ENCODE data around the gene KLF7.

KLF7 gene

DNA sequence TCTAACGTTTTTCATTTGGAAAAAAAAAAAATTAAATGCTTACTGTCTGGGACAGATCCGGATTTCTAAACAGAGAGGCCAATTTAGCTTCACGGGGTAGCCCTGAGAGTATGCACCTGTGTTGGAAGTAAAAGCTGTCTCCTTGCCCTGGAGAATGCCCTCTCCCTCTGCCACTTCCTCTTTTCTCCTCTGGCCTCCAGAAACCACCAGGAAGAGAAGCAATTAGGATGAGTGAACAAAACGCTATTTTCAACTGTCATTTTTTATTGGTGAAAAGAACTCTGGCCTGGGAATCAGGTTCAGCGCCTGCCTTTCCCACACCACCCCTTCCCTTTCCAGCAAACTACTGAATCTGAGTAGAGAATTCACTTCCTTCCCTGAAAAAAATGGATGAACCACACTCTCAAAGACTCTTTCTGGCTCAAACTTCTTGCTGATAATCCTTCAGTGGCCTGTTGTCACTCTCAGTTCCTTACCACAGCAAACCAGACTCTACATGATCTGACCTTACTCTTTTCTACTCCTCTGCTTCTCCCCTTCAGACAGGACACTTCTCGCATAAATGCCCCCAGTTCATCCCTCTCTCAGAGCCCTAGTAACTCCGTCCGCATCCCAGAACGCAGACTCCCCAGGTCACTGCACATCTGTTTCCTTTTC, 29.8 kb downstream of the KLF7 start:
- intact Hi-C loops (cut with micrococcal nuclease), result no loop called here
- Mint-ChIP-seq H3K27me3 (no peaks in the 10 kb centered on the region), H3K9me3 (no peaks in the 10 kb centered on the region), H3K4me3 (peak overlapping the region; percentile 18), H3K27ac (peak overlapping the region; percentile 82), H3K4me1 (ENCODE audit: low read depth) (peaks cover 77% of the 10 kb centered on the region), H3K36me3 (ENCODE audit: low read depth) (peaks cover 5% of the 10 kb centered on the region)

GRCh38 chr2:207135340-207135739, 30.4 kb downstream of the KLF7 start:
- Mint-ChIP-seq H3K4me1 (ENCODE audit: low read depth) (peaks cover 73% of the 10 kb centered on the region), H3K4me3 (no peak overlapping the region), H3K9me3 (peaks cover under 1% of the 10 kb centered on the region), H3K36me3 (ENCODE audit: low read depth) (peaks cover 5% of the 10 kb centered on the region), H3K27me3 (no peaks in the 10 kb centered on the region), H3K27ac (peak overlapping the region; percentile 82)
- intact Hi-C loops (cut with micrococcal nuclease), result no loop called here

- Mint-ChIP-seq H3K36me3 (ENCODE audit: low read depth) (peaks cover 10% of the 10 kb centered on the region), H3K4me1 (ENCODE audit: low read depth) (peaks cover 77% of the 10 kb centered on the region), H3K27ac (no peak overlapping the region), H3K9me3 (peaks cover 8% of the 10 kb centered on the region), H3K4me3 (no peak overlapping the region), H3K27me3 (no peaks in the 10 kb centered on the region)
- intact Hi-C loops (cut with micrococcal nuclease), result no loop called here
Observed at GRCh38 chr2:207133820-207134519, 31.8 kb downstream of the KLF7 start.

- Mint-ChIP-seq H3K4me1 (ENCODE audit: low read depth) (peaks cover 80% of the 10 kb centered on the region), H3K36me3 (ENCODE audit: low read depth) (peaks cover 7% of the 10 kb centered on the region), H3K4me3 (no peak overlapping the region), H3K27me3 (no peaks in the 10 kb centered on the region), H3K9me3 (peaks cover 8% of the 10 kb centered on the region), H3K27ac (no peak overlapping the region)
- intact Hi-C loops (cut with micrococcal nuclease), result no loop called here
Observed at GRCh38 chr2:207133458-207133819, 32.3 kb downstream of the KLF7 start.

- Mint-ChIP-seq H3K36me3 (ENCODE audit: low read depth) (peaks cover 7% of the 10 kb centered on the region), H3K27ac (no peak overlapping the region), H3K27me3 (no peaks in the 10 kb centered on the region), H3K4me3 (no peak overlapping the region), H3K9me3 (peaks cover 8% of the 10 kb centered on the region), H3K4me1 (ENCODE audit: low read depth) (peaks cover 74% of the 10 kb centered on the region)
- intact Hi-C loops (cut with micrococcal nuclease), result no loop called here
Observed at GRCh38 chr2:207132019-207132418, 33.7 kb downstream of the KLF7 start.

- Mint-ChIP-seq H3K36me3 (ENCODE audit: low read depth) (peaks cover 7% of the 10 kb centered on the region), H3K9me3 (peaks cover 8% of the 10 kb centered on the region), H3K4me1 (ENCODE audit: low read depth) (peaks cover 74% of the 10 kb centered on the region), H3K27me3 (no peaks in the 10 kb centered on the region), H3K27ac (no peak overlapping the region), H3K4me3 (no peak overlapping the region)
- intact Hi-C loops (cut with micrococcal nuclease), result no loop called here
Observed at GRCh38 chr2:207131594-207131993, 34.2 kb downstream of the KLF7 start.

GRCh38 chr2:207130958-207131521, 34.7 kb downstream of the KLF7 start:
- peaks cover 73% of the 10 kb centered on the region for H3K4me1 Mint-ChIP-seq (ENCODE audit: low read depth)
- H3K36me3 Mint-ChIP-seq (ENCODE audit: low read depth), result peaks cover 7% of the 10 kb centered on the region
- no peak overlapping the region for H3K4me3 Mint-ChIP-seq
- no peaks in the 10 kb centered on the region for H3K27me3 Mint-ChIP-seq
- H3K9me3 Mint-ChIP-seq, result peaks cover 8% of the 10 kb centered on the region
- no peak overlapping the region for H3K27ac Mint-ChIP-seq
- intact Hi-C loops (cut with micrococcal nuclease), result no loop called here

DNA sequence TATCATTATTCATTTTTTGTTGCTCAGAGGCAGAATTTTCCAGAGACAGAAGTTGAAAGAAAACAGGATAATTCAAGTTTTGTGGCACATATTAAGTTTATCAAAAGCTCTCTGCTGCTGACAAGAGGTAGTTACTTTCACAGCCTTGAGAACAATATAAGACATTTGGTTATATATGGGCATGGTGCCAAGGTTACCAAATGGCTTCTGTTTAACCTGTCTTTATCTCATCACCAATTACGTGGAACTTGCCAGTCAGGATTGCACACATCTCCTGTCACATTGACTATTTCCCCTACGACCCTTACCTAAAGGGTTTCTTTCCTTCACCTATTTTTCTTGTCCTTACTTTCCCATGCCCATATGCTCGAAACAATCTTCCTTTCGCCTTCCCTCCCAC, 35.9 kb downstream of the KLF7 start:
- Mint-ChIP-seq H3K4me1 (ENCODE audit: low read depth) (peaks cover 62% of the 10 kb centered on the region), H3K27me3 (no peaks in the 10 kb centered on the region), H3K27ac (no peak overlapping the region), H3K36me3 (ENCODE audit: low read depth) (peaks cover 7% of the 10 kb centered on the region), H3K4me3 (no peak overlapping the region), H3K9me3 (peaks cover 8% of the 10 kb centered on the region)
- intact Hi-C loops (cut with micrococcal nuclease), result no loop called here

DNA sequence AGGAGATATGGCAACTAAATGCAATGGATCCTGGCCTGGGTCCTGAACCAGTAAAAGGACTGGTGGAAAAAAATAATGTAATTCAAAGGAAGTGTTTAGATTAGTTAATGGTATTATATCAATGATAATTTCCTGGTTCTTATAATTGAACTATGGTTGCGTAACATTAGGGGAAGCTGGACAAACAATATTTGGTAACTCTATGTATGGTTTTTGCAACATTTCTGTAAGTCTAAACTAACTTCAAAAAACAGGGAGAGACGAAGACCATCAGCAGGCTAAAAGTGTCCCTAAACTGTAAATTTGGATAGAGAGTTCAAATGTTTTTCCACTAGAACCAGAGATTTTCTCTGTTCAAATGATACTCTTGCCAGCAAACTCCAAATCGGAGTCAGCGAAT, 36.9 kb downstream of the KLF7 start:
- no peak overlapping the region for H3K4me3 Mint-ChIP-seq
- H3K36me3 Mint-ChIP-seq (ENCODE audit: low read depth), result peaks cover 13% of the 10 kb centered on the region
- H3K9me3 Mint-ChIP-seq, result peaks cover 8% of the 10 kb centered on the region
- H3K27ac Mint-ChIP-seq, result no peak overlapping the region
- H3K27me3 Mint-ChIP-seq, result no peaks in the 10 kb centered on the region
- H3K4me1 Mint-ChIP-seq (ENCODE audit: low read depth), result peaks cover 61% of the 10 kb centered on the region
- intact Hi-C loops (cut with micrococcal nuclease), result no loop called here

DNA sequence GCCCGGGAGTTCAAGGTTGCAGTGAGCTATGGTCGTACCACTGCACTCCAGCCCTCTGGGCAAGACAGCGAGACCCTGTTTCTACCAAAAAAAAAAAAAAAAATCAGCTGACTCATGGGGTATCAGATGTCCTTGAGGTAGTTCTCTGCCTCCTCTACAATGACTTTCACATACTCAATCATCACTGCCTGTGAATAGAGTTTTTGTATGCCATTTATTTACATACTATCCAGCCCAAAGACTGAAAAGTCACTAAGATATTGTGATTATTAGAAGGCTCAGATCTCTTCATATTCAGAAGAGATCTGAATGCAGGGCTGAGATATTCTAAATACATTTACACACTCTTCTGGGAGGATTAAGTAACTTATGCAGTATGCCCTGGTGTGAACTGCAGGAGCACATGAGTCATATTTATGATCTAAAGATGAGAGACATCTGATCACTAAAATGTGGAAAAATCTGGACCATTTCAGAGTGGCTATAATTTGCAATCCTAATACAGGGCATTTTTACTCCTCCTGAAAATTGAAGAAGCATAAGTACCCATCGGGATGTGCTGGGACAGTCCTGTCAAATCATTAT, 38.9 kb downstream of the KLF7 start:
- Mint-ChIP-seq H3K27ac (no peak overlapping the region), H3K4me1 (ENCODE audit: low read depth) (peaks cover 54% of the 10 kb centered on the region), H3K27me3 (no peaks in the 10 kb centered on the region), H3K4me3 (no peak overlapping the region), H3K36me3 (ENCODE audit: low read depth) (peaks cover 33% of the 10 kb centered on the region), H3K9me3 (peaks cover 8% of the 10 kb centered on the region)
- intact Hi-C loops (cut with micrococcal nuclease), result no loop called here

DNA sequence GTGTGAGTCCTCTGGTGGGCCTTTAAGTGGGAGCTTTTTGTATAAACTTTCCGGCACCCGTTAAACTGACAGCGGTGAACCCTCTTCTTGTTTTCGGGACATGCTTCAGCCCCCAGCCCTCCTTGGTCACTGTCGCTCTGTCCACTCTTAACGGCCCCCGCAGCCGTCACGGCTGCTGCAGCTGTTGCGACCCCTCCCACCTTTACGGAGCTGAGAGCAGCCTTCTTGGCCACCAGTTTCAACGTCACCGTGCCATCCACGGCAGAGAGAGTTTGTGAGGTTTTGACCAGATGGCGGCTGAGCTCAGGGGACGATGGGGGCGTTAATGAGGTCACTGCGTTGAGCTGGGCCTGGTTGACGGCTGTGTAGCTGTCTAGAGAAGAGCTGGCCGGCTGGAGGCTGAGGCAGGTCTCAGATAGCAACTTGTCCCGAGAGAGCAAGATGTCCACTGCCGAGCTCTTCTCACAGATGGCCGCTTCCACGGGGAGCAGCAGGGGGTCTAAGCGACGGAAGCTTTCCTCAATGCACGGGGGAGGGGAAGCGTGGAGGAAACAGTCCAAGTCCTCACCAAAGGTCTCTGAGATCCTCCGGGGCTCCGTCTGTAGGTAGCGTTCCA, 41.9 kb downstream of the KLF7 start:
- H3K27me3 Mint-ChIP-seq, result no peaks in the 10 kb centered on the region
- H3K9me3 Mint-ChIP-seq, result no peaks in the 10 kb centered on the region
- H3K27ac Mint-ChIP-seq, result no peak overlapping the region
- H3K36me3 Mint-ChIP-seq (ENCODE audit: low read depth), result peaks cover 50% of the 10 kb centered on the region
- no peak overlapping the region for H3K4me3 Mint-ChIP-seq
- peaks cover 33% of the 10 kb centered on the region for H3K4me1 Mint-ChIP-seq (ENCODE audit: low read depth)
- intact Hi-C loops (cut with micrococcal nuclease), result no loop called here

DNA sequence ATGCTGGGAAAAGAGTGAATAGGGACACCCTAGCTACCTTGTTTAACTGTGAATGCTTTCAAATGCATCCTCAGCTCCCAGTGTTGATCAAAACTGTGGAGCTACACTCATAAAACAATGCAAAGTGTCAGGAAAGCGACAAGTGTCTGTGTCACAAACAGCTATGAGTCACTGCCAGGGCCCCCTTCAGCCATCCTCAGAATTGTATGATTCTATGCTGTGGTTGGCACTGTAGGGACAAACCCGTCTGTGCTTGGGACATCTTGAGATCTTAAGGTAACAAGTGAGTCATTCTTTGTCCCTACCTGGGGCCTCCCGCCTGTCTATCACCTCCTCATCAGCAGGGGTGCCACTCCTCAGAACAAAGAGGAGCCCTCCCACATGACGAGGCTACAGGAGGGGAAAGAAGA, 42.4 kb downstream of the KLF7 start:
- H3K9me3 Mint-ChIP-seq, result no peaks in the 10 kb centered on the region
- H3K4me1 Mint-ChIP-seq (ENCODE audit: low read depth), result peaks cover 28% of the 10 kb centered on the region
- intact Hi-C loops (cut with micrococcal nuclease), result no loop called here

GRCh38 chr2:207122651-207123334, 43.0 kb downstream of the KLF7 start:
- peaks cover 28% of the 10 kb centered on the region for H3K4me1 Mint-ChIP-seq (ENCODE audit: low read depth)
- no peak overlapping the region for H3K4me3 Mint-ChIP-seq
- peaks cover 50% of the 10 kb centered on the region for H3K36me3 Mint-ChIP-seq (ENCODE audit: low read depth)
- intact Hi-C loops (cut with micrococcal nuclease), result no loop called here
- H3K27me3 Mint-ChIP-seq, result no peaks in the 10 kb centered on the region
- no peaks in the 10 kb centered on the region for H3K9me3 Mint-ChIP-seq
- no peak overlapping the region for H3K27ac Mint-ChIP-seq

More for the DNA sequence above, 42.4 kb downstream of the KLF7 start:
- Mint-ChIP-seq H3K4me3 (no peak overlapping the region), H3K36me3 (ENCODE audit: low read depth) (peaks cover 50% of the 10 kb centered on the region), H3K27me3 (no peaks in the 10 kb centered on the region), H3K27ac (no peak overlapping the region)
